GM18951 (cell line): ENCODE results near the gene CSF1.

ENCODE experiments used
- POLR2A ChIP-seq: IDR thresholded peaks from 4 replicates; pipeline ENCODE4 v1.6.1; 2011; ENCODE audit warnings: mild to moderate bottlenecking; ENCODE audit not compliant: insufficient read length, insufficient read depth; ENCODE audit errors: extremely low read depth
- in situ Hi-C: fragments of 300-500 bp; cut with MboI; formaldehyde crosslinking; loops from one replicate; pipeline ENCODE4 v1.12.0; 2022; ENCODE audit warnings: low sequenced_read_pairs, mixed read lengths, inconsistent platforms; ENCODE audit not compliant: unreplicated experiment

CSF1 gene

DNA sequence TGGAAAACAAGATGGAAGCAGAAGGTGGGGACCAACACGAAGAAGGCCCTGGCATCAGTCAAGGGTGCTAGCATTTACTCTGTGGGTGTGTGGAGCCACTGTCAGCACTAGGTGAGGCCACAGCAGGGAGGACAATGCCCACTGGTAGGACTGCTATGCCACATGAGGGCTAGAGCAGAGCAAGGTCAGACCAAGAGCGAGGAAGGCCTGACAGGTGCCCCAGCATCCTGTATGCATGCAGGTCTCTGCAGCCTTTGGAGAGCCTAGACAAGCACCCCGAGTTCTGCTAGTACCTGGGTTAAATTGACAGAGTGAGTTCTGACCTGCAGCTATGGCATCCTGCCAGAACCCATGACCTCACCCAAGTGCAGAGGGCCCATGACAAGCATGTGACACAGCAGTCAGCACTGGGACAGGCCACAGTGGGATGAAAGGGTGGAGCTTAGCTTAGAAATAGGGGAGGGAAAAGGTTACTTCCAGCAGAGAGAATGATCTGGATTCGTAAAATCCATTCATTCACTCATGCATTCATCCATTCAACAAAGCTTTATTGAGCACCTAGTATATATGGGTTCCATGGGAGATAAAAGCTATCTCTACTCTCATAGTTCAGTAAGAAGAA, 9.0 kb upstream of the CSF1 start:
- no peak for TF ChIP-seq POLR2A
- in situ Hi-C loops = no loop called here

DNA sequence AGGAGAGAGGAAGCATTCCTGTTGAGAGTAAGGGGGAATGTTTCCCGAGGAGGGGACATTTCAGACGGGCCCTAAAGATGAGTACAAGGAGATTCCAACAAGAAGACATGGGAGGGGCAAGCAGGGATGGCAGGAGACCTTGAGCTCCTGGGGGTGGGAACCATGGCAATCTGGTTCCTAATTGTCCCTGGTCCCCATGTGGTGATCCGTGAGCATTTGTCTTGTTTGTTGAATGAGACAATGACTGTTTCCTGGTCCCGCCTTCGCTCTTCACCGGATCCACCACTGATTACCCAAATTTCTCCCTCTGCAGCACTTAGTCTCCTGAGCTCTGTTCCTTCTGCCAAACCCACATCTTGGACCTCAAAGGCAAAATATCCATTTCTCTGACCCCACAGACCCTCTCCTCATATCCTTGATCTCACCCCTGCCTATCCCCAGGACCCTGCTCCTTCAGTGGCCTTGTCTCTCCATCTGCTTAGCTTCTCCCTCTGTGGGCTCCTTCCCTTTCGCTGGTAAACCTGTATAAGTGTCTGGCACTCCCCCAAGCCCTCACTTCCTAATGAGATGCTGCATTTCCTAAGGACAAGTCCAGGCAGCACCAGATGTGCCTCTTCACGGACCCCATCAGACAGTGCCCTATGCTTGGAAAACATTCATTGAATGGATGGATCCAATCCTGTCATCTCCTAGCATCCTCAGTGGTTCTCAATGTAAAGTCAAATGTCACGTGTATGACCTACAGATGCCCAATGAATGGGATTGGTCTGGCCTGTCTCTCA, 8.3 kb upstream of the CSF1 start:
- no peak for TF ChIP-seq POLR2A
- in situ Hi-C loops = no loop called here

DNA sequence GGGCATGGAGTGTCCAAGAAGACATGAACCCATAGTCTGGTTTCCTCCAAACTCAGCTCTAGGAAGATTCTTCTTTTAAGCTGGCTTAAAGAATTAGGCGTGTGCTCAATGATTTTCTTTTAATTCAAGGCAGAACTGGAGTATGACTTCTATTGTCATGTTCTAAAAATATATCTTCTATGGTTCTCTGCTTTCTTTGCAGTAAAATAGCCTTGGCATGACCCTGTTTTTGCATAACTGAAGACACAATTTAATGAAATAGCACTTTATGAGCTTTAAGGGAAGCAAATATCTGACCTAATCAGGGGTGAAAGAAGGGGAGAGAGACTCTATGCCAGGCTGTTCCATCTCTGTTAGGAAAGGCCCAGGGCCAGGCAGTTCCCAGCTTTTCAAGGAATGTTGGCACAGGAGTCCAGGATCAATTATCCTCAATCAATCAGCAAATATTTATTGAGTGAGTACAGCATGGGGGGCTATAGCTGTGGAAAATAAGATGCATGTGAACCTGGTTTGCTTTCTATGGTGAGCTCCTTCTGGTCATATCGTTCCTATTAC, 7.2 kb upstream of the CSF1 start:
- TF ChIP-seq POLR2A = no peak
- in situ Hi-C loops = no loop called here

DNA sequence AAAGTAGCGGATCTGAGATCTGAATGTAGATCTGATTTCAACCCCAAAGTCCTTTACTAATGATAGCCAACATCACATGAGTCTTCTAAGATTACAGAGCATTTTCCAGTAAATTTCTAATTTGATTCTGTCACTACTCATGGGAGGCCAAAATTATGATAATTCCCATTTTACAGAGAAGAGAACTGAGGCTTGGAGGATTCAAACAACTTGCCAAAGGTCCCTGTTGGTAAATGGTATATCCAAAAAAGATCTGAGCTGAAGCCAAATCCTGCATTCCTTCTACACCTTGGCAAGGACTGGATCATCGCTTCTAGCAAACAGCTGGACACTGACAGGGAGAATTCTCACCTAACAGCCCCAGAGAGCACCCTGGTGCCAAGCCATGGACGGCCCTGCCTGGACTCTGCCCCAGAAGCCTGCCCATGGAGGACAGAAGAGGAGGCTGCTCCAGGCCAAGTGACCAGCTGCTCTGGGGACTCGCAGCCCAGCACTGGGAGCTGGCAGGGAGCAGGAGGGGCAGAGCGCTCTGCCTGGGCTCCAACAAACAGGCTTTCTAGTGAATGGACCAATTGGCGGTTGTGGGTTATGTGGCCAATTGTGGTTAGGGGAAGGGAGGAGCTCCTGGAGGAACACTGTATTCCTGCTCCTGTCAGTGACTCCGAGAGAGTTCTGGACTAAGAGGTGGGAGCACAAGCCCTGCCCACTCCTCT, 6.4 kb upstream of the CSF1 start:
- TF ChIP-seq POLR2A = no peak
- in situ Hi-C loops = no loop called here

DNA sequence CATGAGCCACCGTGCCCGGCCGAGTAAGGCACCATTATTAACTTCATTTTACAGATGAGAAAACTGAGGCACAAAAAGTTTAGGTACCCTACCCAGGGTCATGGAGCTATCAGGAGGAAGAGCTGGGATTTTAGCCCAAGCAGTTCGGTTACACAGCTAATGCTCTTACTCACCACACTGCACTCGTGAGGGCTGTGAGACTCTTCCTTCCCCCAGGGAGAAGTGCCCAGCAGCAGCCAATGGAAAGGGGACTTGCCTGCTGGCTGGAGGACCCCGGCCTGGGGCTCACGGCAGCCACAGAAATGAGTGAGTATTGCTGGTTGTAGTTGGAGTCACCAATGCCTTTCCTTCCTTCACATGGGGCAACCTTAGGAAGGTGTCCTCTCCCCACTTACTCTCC, 5.2 kb upstream of the CSF1 start:
- in situ Hi-C loops = no loop called here
- TF ChIP-seq POLR2A = no peak

DNA sequence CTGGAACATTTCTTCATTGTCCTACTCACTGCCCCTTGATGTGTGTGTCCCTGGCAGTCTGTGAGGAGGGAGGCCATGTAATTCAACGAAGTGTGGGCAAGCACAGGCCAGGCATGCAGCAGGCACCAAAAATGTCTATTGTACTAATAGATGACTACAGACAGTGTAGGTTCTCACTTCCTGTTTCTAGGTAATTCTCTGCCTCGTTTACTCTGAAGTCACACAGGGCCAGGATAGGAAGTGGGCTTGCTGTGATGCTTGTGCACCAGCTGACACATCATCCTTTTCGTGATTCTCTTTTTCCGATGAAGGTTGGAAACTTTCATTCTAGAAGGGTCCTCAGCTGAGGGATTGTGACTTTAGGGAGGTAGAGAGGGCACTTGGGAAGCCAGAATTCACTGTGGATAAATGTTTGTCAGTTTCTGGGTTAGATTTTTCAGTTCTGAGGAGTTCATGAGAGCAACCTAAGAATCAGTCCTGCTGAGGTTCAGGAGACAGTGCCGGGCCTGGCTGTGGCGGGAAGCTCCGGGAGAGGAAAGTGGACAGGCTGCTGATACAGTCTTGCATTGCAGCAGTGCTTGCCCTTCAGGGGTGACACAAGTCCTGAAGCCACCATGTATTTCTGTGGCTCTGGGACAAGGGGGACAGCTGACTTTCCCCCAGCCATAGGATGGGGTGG, 4.3 kb upstream of the CSF1 start:
- peak; percentile 21 for TF ChIP-seq POLR2A
- in situ Hi-C loops = no loop called here

DNA sequence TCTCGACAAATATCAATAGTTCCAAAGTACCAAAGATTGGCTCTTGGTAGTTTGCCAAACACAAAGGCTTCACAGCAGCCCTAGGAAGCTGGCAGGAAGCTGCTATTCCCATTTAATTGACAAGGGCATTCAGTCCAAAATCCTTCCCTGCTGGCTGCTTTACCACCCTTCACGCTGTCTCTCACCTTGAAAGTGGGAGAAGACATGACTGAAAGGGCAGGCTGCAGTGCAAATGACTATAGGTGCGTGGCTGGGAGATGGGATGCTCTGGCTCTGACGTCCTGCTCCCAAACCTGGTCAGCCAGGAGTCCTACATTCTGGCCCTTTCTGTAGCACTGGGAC, 3.8 kb upstream of the CSF1 start:
- in situ Hi-C loops = no loop called here
- no peak for TF ChIP-seq POLR2A

DNA sequence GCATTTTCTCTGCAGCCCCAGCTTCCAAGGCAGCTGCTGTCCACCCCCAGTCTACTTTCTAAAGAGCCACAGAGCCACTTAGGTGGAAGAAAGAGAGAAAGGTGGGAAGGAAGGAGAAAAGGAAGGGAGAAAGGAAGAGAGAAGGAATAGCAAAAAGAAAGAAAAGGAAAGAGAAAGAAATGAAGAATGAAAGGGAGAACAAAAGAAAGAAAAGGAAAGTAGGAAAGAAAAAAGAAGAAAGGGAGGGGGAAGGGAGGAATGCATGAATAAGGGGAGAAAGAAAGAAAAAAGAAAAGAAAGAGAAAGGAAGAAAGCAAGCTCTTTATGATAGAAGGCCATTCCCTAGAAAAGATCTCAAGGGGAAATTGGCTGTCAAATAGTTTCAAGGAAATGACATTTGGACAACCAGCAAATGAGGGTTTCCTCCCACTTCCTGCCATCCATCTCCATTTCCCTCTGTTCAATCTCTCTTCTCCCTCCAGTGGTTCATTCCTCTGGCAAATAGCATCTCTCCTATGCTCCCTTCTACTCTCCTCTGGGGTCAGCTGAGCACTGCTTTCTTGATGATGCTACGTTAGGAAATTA, 3.4 kb upstream of the CSF1 start:
- no peak for TF ChIP-seq POLR2A
- in situ Hi-C loops = no loop called here

DNA sequence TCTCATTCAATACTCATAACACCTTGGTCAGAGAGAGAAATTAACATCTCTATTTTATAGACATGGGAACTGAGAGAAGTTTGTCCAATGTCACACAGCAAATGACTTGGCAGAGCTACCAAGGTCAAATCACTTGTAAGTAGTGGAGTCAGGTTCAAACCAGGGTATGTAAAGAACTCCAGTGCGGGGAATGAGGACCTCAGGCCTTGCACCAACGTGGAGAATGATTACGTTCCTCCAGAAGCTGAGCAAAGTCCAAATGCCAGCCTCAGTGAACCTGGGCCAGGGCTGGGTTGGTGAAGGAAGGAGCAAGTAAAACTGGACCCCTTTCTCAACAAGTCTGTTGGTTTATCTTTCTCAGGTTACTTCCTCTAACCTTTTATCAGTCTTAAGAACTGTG, 1.8 kb upstream of the CSF1 start:
- in situ Hi-C loops = no loop called here

DNA sequence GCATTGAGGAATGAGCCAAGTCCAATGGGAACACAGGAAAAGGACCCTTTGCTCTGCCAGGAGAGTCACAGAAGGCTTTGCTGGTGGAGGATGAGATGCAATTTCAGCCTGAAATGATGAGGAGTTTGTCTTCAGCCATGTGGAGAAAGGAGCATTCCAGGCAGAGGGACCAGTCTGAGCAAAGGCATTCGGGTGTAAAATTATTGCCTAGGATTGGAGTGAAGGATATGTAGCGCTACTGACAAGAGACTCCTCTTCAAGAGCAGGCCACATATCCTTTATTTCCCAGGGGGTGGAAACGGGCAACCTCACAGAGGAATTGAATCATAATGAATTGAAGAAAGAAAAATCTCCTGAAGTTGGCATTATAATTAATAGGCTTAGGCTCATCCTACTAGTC, 1.1 kb upstream of the CSF1 start:
- in situ Hi-C loops = no loop called here
- TF ChIP-seq POLR2A = no peak

More for the DNA sequence above, 1.8 kb upstream of the CSF1 start:
- no peak for TF ChIP-seq POLR2A

DNA sequence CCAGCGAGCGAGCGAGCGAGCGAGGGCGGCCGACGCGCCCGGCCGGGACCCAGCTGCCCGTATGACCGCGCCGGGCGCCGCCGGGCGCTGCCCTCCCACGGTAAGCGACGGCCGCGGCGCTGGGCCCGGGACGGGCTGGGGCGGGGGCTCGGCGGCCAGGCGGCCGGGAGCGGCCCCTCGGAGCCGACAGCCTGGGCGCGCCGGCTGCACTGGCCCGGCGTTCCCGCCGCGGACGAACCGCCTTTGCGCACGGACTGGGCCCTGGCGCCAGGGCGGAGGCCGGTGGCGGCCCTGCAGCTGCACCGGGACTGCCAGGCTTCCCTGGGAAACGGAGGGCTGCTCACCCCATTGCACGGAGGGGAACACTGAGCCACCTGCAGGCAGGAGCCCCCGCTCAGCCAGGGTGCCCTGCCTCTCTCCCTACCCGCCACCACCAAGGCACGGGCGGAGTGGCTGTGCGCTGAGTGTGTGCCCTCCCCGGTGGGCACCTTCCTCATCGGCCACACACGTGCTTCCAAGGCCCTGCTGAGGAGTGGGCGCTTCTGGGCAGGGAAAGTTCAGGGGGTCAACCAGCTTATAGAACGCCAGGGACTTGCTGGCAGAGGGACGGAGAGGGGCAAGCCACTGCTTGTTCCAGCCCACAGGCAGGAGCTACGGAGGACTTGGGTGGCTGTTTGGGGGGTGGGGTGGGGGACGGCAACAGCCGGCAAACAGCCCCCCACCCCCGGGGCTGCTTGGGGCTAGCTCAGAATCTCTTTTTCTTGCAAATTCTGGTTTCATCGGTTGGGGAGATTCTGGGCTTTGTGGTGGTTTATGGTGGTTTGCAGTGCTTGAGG, 532 bp downstream of the CSF1 start:
- in situ Hi-C loops = no loop called here
- peak; percentile 4 for TF ChIP-seq POLR2A
